ENCODE data around the gene PUDP.
"Not testable (repeated sequence)": the region's sequence is repeated elsewhere in the genome, so short reads cannot be mapped to it uniquely, and the experiment has no call there.

Gene PUDP

GRCh38 chrX:7025471-7025870 lies 122.5 kb downstream of the PUDP start:
- DNase-seq, result no peak

GRCh38 chrX:7024850-7025249 lies 123.1 kb downstream of the PUDP start:
- DNase-seq, result peak; percentile 46

- not testable (repeated sequence) for DNase-seq
Measured at GRCh38 chrX:7022996-7023395, 125.0 kb downstream of the PUDP start.

DNA sequence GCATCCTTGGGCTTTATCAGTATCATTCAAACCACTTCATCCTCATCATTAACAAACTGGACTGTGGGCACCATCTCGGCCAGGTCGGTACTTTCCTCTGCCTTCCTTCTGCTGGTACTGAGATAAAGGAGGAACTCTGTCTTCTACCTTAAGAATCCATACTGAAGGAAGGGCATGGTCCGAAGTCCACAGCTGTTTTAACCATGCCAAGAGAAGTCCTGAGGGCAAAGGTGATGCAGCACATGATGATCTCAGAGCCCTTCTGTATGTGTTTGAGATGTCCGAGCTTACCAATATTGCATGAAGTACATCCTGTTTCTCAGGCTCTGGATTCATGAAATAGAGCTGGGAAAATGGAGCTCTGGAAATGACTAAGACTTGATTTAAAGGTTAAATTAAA lies 126.0 kb downstream of the PUDP start:
- no peak for DNase-seq

DNA sequence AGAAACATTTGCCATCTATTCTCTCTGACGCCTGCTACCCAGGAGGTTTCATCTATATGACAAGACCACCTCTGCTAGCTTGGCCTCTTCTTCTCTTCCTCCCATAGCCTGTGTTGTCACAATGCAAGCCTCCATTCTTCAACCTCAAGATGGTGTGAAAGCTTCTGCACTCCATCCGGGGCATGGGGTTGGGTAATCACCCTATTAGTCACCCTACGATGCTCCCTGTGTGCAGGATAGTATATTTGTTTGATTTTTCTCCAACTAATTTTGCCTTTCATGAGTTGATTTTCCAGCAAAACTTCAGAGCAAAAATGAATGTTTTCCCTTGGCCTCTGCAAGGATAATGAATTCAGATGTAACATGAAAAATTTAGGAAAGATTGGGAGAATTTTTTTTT lies 128.4 kb downstream of the PUDP start:
- no peak for DNase-seq

- DNase-seq, result not testable (repeated sequence)
Measured at GRCh38 chrX:7012262-7012834, 135.6 kb downstream of the PUDP start.

DNA sequence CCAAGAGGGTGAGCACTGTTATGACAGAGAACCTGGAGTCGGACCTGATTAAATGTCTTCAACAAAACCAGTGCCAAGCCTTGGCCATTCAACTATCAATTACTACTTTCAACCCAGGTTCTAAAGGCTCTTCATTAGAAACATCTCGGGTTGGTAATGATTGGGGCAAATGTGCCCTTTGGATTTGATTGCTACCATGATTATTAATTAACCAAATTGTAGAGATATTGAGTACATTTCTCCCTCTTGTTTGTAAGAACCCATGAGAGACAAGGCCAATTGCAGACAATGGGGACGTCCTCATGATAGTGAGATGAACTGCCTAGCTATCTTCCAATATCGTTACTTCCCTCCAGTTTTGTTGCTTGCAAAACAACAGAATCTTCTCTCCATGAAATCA lies 137.1 kb downstream of the PUDP start:
- not testable (repeated sequence) for DNase-seq

DNA sequence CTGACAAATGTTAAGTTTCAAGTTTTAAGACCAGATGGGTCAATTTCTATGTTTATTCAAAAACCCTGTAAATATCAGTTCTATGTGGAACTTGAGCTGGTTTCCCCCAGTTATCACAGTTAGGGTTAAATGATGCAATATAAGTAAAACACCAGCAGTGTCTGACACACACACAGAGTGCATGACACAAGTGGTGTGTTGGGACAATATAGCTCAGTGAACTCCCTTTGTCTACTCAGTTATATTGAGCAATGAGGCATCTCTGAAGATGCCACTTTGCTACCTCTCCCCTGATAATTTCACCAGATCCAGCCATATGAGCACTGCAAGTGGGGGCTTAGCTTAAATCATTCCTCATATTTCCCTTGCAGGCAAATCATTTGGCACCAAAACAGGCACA lies 140.6 kb downstream of the PUDP start:
- DNase-seq, result not testable (repeated sequence)

Measured in NCI-H2171 treated with DMSO at 0.1 percent for 48 hours (cell line).